ENCODE measurements around the gene RTL5.

DNA sequence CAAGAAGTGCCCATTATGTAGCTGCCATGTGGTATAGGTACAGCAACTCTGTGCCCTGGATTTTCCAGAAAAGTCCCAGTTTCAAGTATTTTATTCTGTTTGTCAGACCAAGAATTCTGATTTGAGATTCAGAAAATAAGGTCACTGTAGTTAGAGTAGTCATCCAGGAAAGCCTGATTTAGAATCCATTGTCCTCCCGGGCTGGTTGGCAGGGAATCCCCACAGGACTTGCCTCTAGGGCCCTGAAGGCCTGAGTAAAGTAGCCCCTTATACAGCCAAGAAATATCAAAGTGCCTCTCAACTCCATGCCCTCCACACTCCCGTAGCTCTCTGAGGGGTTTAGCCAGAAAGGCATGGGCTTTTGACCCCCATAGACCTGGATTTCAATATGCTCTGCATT, 36.3 kb downstream of the RTL5 start:
- TF ChIP-seq JUND (IDR thresholded peaks at IDR 0.05) (no peak), YY1 (IDR thresholded peaks at IDR 0.05; ENCODE audit: low read depth) (no peak), RCOR1 (IDR thresholded peaks at IDR 0.05; ENCODE audit: low read length) (no peak), RFX5 (IDR thresholded peaks at IDR 0.05; ENCODE audit: low read length) (no peak), TAF1 (IDR thresholded peaks at IDR 0.05; ENCODE audit: borderline replicate concordance, low read depth, low read length) (no peak), CHD2 (IDR thresholded peaks at IDR 0.05; ENCODE audit: low read length, partially characterized antibody) (no peak), NRF1 (IDR thresholded peaks at IDR 0.05; ENCODE audit: low read depth, low read length) (no peak)
- TF ChIP-seq, protein P1, sequence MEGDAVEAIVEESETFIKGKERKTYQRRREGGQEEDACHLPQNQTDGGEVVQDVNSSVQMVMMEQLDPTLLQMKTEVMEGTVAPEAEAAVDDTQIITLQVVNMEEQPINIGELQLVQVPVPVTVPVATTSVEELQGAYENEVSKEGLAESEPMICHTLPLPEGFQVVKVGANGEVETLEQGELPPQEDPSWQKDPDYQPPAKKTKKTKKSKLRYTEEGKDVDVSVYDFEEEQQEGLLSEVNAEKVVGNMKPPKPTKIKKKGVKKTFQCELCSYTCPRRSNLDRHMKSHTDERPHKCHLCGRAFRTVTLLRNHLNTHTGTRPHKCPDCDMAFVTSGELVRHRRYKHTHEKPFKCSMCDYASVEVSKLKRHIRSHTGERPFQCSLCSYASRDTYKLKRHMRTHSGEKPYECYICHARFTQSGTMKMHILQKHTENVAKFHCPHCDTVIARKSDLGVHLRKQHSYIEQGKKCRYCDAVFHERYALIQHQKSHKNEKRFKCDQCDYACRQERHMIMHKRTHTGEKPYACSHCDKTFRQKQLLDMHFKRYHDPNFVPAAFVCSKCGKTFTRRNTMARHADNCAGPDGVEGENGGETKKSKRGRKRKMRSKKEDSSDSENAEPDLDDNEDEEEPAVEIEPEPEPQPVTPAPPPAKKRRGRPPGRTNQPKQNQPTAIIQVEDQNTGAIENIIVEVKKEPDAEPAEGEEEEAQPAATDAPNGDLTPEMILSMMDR (IDR thresholded peaks at IDR 0.05): no peak
- TF ChIP-seq, protein P2, sequence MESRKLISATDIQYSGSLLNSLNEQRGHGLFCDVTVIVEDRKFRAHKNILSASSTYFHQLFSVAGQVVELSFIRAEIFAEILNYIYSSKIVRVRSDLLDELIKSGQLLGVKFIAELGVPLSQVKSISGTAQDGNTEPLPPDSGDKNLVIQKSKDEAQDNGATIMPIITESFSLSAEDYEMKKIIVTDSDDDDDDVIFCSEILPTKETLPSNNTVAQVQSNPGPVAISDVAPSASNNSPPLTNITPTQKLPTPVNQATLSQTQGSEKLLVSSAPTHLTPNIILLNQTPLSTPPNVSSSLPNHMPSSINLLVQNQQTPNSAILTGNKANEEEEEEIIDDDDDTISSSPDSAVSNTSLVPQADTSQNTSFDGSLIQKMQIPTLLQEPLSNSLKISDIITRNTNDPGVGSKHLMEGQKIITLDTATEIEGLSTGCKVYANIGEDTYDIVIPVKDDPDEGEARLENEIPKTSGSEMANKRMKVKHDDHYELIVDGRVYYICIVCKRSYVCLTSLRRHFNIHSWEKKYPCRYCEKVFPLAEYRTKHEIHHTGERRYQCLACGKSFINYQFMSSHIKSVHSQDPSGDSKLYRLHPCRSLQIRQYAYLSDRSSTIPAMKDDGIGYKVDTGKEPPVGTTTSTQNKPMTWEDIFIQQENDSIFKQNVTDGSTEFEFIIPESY (IDR thresholded peaks at IDR 0.05; ENCODE audit: borderline replicate concordance, low read depth): no peak
